Measurements from ENCODE around the gene CBX5. TPM values are rescaled to one million over a fixed set of nuclear protein-coding genes. Genes with fewer than 3 reads are reported as not detected.
A peak's percentile ranks its signal among the peaks of the same experiment; 100 is the strongest.

CBX5 gene
- total RNA-seq, 1 experiment from 2014 or later, result 130 TPM

- H3K9me3 ChIP-seq (ENCODE audit: control insufficient read depth, insufficient read depth, low read depth, low read length), result no peaks in the 10 kb centered on the region
- peaks cover 25% of the 10 kb centered on the region for H3K4me1 ChIP-seq (ENCODE audit: control insufficient read depth, insufficient read depth, low read length)
- POLR2A ChIA-PET, result no interaction called here
- TF ChIP-seq TCF7L2 (IDR thresholded peaks at IDR 0.05; ENCODE audit: low read depth, low read length), result no peak
- TF ChIP-seq REST (IDR thresholded peaks at IDR 0.05; ENCODE audit: insufficient read depth in 1 of 2, low read depth in 2 of 2, low read length in 1 of 2), result no peak
- TF ChIP-seq SIN3A (IDR thresholded peaks at IDR 0.05; ENCODE audit: borderline replicate concordance, insufficient read depth, low read depth, low read length), result no peak
- TF ChIP-seq CTCF (IDR thresholded peaks at IDR 0.05), result no peak
- TF ChIP-seq POLR2AphosphoS5 (IDR thresholded peaks at IDR 0.05; ENCODE audit: low read depth, low read length), result no peak
- H3K27ac ChIP-seq (ENCODE audit: low read length), result peak overlapping the region; percentile 35; the same call in 1 of the 2 replicates
- in situ Hi-C loops (cut with HindIII; ENCODE audit: low pct_unique_long_range_greater_than_20kb, low sequenced_read_pairs), result no loop called here
- CTCF ChIA-PET, result interaction anchor here (0.7 kb wide), 1 partner anchor 22 kb away, joined by 22 read pairs; no protein-coding TSS in a partner anchor
- H3K4me3 ChIP-seq (ENCODE audit: low read depth in 2 of 2, low read length in 2 of 2), result no peak overlapping the region
- intact Hi-C loops (cut with micrococcal nuclease; ENCODE audit: unreplicated experiment), result no loop called here
- H3K27me3 ChIP-seq (ENCODE audit: control insufficient read depth, insufficient read depth, low read length), result no peaks in the 10 kb centered on the region
- no peak for DNase-seq (ENCODE audit: low read depth, low spot score)
- peaks cover 20% of the 10 kb centered on the region for H3K36me3 ChIP-seq (ENCODE audit: control insufficient read depth, insufficient read depth, low read length)
- ATAC-seq, result no peak
- no TSS peak for BruUV-seq (replicated peaks)
Observed at GRCh38 chr12:54273981-54274380, 5.9 kb downstream of the CBX5 start.

GRCh38 chr12:54272214-54272613, 7.7 kb downstream of the CBX5 start:
- ATAC-seq (no peak), DNase-seq (ENCODE audit: low read depth, low spot score) (no peak)
- BruUV-seq (replicated peaks), result no TSS peak
- POLR2A ChIA-PET, result interaction anchor here (0.5 to 0.9 kb wide), 2 partner anchors 13 to 81 kb away, joined by 4 to 24 read pairs; no protein-coding TSS in a partner anchor
- CTCF ChIA-PET, result interaction anchor here (0.6 kb wide), 1 partner anchor 21 kb away, joined by 10 read pairs; no protein-coding TSS in a partner anchor
- Histone ChIP-seq H3K36me3 (ENCODE audit: control insufficient read depth, insufficient read depth, low read length) (peaks cover 15% of the 10 kb centered on the region), H3K27me3 (ENCODE audit: control insufficient read depth, insufficient read depth, low read length) (no peaks in the 10 kb centered on the region), H3K4me1 (ENCODE audit: control insufficient read depth, insufficient read depth, low read length) (peaks cover 17% of the 10 kb centered on the region), H3K4me3 (ENCODE audit: low read depth in 2 of 2, low read length in 2 of 2) (no peak overlapping the region), H3K27ac (ENCODE audit: low read length) (peak overlapping the region; percentile 19; the same call in 1 of the 2 replicates), H3K9me3 (ENCODE audit: control insufficient read depth, insufficient read depth, low read depth, low read length) (no peaks in the 10 kb centered on the region)
- intact Hi-C loops (cut with micrococcal nuclease; ENCODE audit: unreplicated experiment), result no loop called here
- TF ChIP-seq REST (IDR thresholded peaks at IDR 0.05; ENCODE audit: insufficient read depth in 1 of 2, low read depth in 2 of 2, low read length in 1 of 2), result no peak
- no peak for TF ChIP-seq SIN3A (IDR thresholded peaks at IDR 0.05; ENCODE audit: borderline replicate concordance, insufficient read depth, low read depth, low read length)
- TF ChIP-seq CTCF (IDR thresholded peaks at IDR 0.05), result no peak
- no peak for TF ChIP-seq TCF7L2 (IDR thresholded peaks at IDR 0.05; ENCODE audit: low read depth, low read length)
- TF ChIP-seq POLR2AphosphoS5 (IDR thresholded peaks at IDR 0.05; ENCODE audit: low read depth, low read length), result no peak
- in situ Hi-C loops (cut with HindIII; ENCODE audit: low pct_unique_long_range_greater_than_20kb, low sequenced_read_pairs), result no loop called here
